Skeletal muscle cell (primary cell): Measurements from ENCODE around the gene STARD13.

Source experiments
- DNase-seq: peaks from one replicate; pipeline ENCODE4 v3.0.0-alpha.2; 2010; ENCODE audit warnings: low read depth
- H3K4me3 ChIP-seq: 2 replicates; pipeline ENCODE4 v1.5.1; 2011; ENCODE audit warnings: low read depth, mild to moderate bottlenecking, control low read depth, low read length, moderate library complexity

Gene STARD13

DNA sequence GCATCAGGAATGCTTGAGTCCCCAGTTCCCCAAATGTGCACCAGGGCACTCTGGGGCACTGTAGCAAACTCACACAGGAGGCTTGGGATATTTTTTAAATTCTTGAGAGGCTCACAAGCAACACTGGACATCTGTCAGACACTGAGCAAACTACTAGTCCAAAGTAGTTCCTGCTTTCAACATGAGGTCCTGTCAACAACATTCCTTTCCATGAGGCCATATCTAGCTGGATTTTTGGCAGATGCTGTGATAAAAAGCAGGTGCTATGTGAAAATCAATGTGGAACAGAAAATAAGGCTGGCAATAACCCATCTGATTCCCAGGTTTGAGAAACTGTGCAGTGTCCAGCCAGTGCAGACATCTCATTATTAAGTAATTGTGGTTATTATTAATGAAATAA is 50.5 kb downstream of the STARD13 start:
- DNase-seq, result no peak
- H3K4me3 ChIP-seq, result no peak overlapping the region

DNA sequence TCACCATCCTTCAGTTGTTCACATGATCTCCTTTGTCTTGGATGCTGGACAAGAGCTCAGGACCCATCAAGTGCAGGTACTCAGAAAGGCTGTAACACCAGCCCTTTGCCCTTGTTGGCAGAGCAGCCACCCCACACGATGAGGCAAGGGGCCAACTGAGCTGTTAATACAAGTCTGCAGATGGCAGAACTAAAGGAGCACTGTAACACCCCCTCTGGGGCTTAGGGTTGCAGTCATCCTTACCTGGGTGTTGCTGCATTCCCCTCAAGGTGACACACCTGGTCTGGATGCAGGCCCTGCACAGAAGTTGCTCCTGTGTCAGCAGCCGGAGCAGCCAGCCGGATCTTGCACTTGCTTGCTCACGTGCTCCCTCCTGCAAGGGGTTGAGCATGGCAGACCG is 52.0 kb downstream of the STARD13 start:
- no peak overlapping the region for H3K4me3 ChIP-seq
- DNase-seq, result no peak

DNA sequence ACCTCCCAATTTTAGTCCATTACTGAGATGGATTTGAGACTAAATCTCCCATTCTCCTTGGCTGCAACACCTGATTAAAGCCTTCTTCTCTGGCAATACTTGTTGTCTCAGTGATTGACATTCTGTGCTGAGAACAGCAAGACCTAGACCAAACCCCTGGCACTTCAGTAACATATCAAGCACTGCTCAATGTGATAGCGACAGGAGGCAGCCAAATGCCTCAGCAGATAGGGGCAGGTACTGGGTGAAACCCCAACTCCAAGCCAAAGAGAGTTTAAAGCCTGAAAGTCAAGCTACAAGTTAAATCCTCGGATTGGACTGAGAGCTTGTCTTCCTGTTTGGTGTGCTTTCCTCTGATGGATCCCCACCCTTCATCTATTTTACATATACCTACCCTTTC is 52.7 kb downstream of the STARD13 start:
- H3K4me3 ChIP-seq, result no peak overlapping the region
- no peak for DNase-seq

DNA sequence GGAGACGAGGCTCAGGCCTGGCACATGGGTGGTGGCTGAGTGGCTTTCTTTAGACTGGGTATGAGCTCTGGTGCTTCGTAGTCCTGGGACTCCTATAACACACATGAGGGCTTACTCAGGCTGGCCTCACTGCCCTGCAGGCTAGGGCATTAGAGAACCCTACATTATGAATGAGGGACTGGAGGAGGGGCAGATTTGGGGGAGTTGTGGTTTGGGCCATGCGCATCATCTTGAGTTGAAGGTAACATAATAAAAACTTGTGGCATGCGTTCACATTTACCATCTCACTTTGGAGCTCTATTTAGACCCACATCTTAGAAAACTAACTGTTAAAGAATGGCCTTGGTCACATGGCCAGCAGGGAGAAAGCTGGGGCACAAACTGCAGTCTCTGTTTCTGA is 54.2 kb downstream of the STARD13 start:
- no peak overlapping the region for H3K4me3 ChIP-seq
- no peak for DNase-seq

DNA sequence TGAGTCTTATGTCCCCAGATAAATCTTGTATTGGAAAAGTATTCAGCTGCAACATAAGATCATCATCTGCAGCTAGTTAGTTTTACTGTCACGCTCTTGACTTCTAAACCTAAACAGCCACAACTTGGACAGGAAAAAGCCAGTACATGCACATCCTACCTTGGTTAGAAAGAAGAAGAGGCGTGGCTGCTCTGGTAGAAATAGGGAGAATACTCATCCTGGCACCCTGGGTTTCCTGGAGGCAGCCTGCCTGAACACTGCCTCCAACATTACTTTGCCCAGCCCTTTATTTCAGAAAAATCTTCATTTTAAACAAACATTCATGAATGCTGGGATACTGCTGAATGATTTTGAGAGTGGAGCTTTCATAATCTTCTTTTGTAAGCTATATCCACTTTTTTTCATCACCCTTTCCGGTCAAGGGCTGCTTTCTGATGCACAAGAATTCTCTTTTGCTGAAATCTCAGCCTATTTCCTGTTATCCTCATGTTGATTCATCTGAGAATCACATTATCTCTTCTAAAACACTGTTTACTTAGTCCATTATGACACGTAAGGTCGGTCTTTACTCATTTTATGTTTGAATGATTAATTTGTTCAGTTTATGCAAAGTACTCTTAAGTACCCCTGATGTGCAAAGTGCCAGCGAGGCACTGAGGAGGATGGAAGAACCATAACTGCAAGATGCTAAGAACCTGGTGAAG is 55.2 kb downstream of the STARD13 start:
- no peak for DNase-seq
- no peak overlapping the region for H3K4me3 ChIP-seq

DNA sequence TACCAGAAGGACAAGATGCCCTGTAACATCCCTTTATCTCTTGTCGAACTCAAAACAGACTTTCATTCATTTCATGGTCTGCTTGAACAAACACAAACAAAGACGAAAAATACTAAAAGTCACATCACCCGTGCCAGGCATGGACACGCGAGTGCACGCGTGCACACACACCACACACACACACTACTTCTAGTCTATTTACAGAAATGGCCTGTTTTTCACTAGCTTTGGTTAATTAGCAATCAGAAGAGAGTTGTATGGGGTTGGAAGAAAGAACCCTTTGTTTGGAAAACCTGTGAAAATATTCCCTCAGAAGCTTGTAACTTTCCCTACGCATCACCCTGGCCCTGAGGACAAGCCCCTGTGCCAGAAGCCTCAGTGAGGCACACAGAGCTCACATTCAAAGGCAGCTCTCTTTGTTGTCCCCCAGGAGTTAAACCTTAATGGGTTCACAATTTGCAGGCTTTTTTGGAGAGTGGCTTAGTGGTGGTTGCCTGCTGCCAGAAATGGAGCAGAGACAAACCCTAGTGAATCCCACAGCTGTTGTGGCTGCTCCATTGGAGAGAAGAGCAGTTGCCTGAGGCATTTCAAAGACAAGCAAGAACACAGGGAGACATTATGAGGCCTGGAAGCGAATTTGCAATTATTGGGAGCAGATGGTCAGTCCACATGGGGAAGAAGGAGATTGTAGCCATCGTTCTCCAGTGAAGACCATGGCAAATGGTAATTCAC is 55.9 kb downstream of the STARD13 start:
- no peak overlapping the region for H3K4me3 ChIP-seq

DNA sequence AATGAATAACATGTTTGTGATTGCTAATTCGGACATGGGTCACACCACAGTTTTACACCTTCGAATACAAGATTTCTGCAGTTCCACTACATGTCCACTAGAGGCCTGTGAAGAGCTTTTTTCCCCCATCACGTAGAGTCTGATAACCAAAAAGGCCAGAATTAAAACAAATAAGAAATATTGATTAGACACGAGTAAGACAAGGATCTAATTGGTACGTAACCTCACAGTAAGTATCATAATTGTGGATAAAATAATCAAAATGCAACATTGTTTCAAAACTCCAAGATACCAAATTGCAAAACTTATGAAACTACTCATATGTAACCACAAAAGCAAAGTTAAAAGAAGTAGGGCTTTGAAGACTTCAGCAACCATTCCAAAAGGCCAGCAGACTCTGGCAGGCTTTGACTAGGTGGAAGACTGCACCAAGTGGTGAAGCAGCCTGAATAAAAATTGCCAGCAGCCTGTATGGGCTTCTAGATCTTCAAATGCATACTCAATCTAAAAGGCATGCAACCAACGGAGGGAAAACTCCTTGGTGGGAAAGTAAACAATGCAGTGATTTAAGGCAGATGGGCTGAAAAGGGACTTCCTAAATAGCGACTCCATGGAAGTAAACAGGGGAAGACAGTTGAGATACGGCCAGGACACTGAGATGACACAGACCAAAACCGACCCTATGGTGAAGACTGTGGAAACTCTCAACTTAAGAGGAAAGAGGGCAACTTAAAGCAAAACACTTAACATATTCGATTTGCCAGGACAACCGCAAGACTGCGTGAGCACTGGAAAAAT is 56.7 kb downstream of the STARD13 start:
- no peak for DNase-seq
- no peak overlapping the region for H3K4me3 ChIP-seq

More for the DNA sequence above, 55.9 kb downstream of the STARD13 start:
- no peak for DNase-seq

DNA sequence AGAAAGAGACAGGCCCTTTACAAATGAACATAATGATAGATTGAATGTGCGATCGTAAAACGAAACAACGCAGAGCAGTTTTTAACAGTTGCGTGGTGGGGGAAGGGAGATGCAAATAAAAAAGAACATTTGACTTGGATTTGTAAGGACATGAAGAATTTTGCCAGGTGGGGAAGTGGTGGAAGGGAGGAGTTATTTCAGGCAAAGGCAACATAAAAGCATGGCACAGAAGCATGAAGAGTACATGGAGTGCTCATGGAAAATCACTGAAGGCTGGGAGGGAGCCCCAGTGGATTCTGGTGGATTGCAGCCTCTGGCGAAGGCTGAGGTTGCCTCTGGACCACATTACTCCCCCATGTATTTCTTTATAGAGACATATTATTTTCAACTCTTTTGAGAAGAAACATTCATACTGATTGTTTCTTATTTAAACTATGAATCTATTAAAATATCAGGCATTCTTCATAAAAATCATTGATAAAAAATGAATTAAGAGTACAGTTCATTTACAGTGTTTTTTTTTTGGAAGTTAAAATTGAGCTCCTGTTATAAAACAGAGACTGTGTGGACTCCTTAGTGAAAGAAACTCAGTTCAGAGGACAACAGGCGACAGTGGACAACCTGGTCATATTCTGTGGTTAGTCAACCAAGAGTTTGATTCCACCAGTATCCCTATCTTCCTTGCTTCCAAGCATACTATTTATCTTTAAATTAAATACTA is 57.5 kb downstream of the STARD13 start:
- DNase-seq, result no peak
- H3K4me3 ChIP-seq, result no peak overlapping the region

DNA sequence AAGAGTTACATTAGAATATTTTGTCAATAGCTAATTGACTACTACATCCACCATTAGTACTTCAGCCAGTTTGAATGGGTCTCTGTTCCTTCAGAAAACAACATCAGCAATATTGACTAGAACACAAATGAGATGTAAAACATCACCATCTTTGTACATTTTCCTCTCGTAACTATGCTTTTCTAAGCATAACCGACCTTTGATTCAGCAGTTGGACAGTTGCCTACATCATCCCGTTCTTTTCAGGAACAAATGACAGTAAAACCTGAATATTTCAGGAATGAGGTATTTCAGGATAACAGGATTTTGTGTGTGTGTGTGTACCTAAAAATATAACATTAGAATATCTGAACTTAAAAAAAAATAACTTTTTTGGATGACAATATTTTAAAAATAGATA is 60.9 kb downstream of the STARD13 start:
- no peak for DNase-seq
- H3K4me3 ChIP-seq, result no peak overlapping the region

DNA sequence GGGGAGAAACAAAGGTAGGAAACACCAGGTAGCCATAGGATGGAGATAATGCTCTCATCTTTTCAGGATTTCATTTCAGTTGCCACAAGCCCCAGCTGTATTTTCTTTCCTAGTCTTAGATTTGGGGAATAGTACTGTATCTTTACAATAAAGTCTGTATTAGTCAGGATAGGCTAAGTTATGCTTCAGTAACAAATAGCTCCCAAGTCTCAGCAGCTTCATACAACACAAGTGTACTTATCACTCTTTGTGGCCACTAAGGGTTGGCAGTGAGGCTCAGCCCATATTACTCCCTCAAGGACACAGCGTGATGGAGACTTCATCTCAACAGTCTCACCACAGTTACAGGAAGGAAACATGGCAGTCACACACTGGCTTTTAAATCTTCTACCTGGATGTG is 61.4 kb downstream of the STARD13 start:
- H3K4me3 ChIP-seq, result no peak overlapping the region

DNA sequence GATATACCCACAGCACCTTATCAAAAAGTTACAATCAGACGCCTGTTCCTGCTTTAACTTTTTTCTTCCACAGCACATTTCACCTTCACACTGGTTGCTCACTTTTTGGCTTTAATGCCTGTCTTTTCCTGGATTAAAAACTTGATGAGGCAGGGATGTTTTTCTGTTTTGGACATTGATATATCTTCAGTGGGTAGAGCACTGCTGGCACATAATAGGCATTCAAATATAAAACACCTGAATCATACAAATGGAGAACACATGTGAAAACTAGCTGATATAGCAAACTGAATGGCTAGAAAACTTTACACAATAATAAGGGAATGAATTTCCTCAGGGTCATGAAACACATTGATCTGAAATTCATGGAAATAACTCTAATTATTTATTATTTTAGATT is 65.6 kb downstream of the STARD13 start:
- H3K4me3 ChIP-seq, result no peak overlapping the region
- DNase-seq, result no peak

More for the DNA sequence above, 61.4 kb downstream of the STARD13 start:
- DNase-seq, result no peak

DNA sequence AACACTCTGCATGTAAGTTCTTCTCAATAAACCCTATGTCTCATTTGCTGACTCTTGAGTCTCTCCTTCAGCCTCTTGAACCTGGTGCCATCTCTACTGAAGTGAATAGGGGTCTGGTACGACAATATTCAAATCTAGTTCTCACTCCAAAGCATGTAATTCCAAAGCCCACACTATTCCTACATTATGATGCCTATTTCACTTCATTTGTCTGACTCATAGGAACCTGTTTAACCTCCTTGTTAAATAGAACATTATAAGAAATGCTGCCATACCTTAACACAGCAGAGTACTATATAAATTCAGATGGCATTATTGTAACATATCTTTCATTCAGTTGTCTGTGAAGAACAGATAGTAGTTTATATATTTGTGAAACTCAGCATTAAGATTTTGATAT is 67.1 kb downstream of the STARD13 start:
- no peak overlapping the region for H3K4me3 ChIP-seq
- DNase-seq, result no peak

DNA sequence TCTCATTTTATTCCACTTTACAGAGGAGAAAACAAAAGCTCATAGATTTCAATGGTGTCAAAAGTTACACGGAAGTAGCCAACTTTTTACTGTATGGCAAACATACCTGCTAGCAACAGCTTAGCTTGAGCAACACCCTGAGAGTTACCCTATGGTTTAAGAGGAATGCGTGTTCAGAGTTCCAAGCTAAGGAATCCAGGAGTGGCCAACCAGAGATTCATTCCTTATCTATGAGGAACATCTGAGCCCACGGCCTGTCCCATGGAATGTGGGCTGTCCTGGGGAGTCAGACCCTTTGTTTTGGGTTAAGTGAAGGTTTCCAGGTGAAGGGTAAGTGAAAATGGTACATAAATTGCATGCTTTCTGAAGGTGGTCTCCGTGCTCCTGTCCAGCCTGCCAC is 67.5 kb downstream of the STARD13 start:
- H3K4me3 ChIP-seq, result no peak overlapping the region
- DNase-seq, result no peak

DNA sequence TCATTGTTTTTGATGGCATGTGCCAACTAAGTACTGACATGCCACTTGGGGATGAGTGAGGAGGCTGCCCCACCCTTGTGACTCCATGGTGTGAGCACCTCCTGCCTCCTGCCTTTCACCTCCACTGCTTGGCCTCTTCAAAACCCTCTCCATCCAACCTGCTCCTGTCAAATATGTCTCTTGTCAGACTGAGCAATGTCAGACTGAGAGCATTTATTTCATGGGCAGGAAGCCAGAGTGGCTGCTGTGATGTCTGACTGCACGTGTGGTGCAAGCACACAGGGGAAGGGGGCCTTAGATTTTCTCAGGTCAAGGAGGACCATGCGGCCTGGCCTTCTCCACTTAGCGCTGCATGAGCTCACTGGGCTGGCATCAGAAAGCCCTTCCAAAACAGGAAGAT is 68.3 kb downstream of the STARD13 start:
- no peak overlapping the region for H3K4me3 ChIP-seq

DNA sequence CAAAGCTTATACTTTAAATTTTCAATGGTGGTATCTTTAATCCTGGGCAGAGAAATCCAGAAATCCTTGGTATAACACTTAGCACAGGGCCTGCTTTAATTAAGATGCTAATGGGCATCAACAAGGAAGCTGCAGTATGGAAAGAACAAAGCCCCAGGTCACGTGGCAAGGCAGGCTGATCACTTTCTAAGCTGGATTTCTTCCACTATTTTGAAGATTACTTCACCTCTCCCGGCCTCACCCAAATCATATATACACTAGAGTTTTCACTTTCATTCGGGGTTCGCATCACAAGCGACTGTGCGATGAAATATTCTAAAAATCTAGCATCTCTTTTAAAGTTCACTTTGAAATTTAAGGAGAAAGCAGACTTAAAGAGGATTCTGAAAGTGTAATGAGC is 71.8 kb downstream of the STARD13 start:
- no peak overlapping the region for H3K4me3 ChIP-seq
- DNase-seq, result no peak

More for the DNA sequence above, 68.3 kb downstream of the STARD13 start:
- DNase-seq, result no peak

DNA sequence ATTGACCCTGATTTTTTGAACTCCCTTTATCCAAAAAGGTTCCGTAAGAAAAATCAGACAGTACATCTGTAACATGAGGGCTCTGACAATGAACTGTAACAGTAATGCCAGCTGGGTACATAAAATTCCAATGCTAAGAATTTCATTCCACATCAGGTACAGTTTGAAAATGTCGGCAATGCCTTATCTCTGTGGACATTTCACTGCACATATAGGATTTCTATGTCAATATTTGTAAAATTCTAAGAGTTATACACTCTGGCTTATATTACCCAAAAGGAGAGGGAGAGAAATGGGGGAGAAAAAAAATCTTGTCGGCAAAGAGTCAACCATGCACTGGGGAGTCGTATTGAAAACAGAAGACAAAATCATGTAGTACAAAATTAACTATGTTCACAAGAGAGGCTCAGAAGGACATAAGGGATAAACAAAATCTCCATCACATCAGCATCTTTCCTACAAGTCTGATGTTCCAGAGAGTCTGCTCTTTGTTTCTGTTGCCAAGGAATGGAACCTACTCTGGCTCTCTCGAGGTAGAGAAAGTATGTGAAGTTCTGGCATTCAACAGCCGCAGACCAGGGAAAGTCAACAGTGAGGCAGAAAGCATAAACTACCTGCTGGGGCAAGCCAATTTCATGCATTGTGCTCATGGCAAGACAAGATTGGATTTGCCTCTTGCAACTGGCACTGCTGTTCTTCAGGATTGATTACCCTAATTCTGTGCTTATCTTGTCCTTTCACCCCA is 72.4 kb downstream of the STARD13 start:
- no peak overlapping the region for H3K4me3 ChIP-seq
- no peak for DNase-seq

DNA sequence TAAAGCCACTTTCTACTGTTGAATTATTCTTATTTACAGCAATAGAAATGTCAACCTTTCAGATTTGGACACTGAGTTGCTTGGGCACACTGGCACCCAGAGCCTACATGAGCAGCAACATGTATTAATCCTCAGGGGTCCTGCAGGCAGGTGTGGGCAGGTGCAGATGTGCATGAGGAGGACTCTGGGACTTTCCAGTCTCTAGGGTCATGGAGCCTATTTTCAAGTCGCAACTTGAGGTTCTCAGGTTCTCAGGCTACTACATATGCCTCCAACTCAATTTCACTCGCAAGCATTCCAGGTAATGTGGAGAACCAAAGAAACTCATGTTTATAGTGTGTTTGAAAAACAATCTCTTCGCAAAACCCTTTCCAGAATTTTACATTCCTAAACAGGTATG is 73.2 kb downstream of the STARD13 start:
- no peak overlapping the region for H3K4me3 ChIP-seq
- no peak for DNase-seq

DNA sequence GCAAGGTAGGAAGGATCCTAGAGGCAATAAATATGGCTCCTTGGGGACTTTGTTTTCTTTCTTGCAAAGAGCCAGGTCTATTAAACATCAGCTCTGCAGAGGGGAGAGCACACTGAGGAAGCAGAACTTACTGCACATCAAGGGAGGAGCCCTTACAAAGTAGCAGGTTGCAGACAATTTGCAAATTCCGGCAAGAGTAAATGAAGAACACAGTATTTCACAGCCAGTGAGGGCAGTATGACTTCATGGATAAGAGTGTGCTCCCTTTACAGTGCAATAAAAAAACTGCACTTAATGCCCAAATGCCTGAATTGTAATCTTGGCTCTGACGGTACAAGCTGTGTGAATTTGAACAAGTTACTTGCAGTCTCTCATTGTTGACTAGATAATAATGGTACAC is 75.5 kb downstream of the STARD13 start:
- DNase-seq, result no peak

More for the DNA sequence above, 75.5 kb downstream of the STARD13 start:
- H3K4me3 ChIP-seq, result no peak overlapping the region
